Transverse colon (tissue), 4 donors: ENCODE data around the gene BUD13. TPM values are rescaled to one million over a fixed set of nuclear protein-coding genes. Genes with fewer than 3 reads are reported as not detected.
A peak's percentile ranks its signal among the peaks of the same experiment; 100 is the strongest.

Experiments
- DNase-seq: peaks from one replicate; pipeline ENCODE4 v3.0.0-alpha.2; 2019
- H3K27ac ChIP-seq, 4 donors: fragments of 200-600 bp; sonication (generic); 2 replicates each; pipeline ENCODE4 v1.5.1; 2016 to 2018; ENCODE audit warnings: inconsistent platforms in 4 of 4
- H3K27me3 ChIP-seq: fragments of 200-600 bp; sonication (generic); 2 replicates; pipeline ENCODE4 v1.5.1; 2017; ENCODE audit warnings: inconsistent platforms
- H3K36me3 ChIP-seq, 4 donors: fragments of 200-600 bp; sonication (generic); 2 replicates each; pipeline ENCODE4 v1.5.1; 2017 to 2019; ENCODE audit warnings: inconsistent platforms in 4 of 4
- H3K4me1 ChIP-seq, 4 donors: fragments of 200-600 bp; sonication (generic); 2 replicates each; pipeline ENCODE4 v1.5.1; 2017 to 2020; ENCODE audit warnings: inconsistent platforms in 4 of 4
- H3K4me3 ChIP-seq, 4 donors: fragments of 200-600 bp; sonication (generic); 1 replicate in 1 of 4; 2 replicates in 3 of 4; pipeline versions ENCODE4 v1.5.1 to v1.6.1; 2017 to 2019; ENCODE audit warnings: inconsistent platforms in 4 of 4
- H3K9me3 ChIP-seq, 2 donors: fragments of 200-600 bp; sonication (generic); 2 replicates each; pipeline ENCODE4 v1.5.1; 2017 to 2019; ENCODE audit warnings: inconsistent platforms in 2 of 2
- EP300 ChIP-seq: sonication (generic); formaldehyde crosslinking; IDR thresholded peaks from one replicate; pipeline ENCODE4 v1.6.1; 2017; ENCODE audit warnings: antibody characterized with exemption, low read depth
- POLR2A ChIP-seq: fragments of 450-650 bp; IDR thresholded peaks from one replicate; pipeline ENCODE4 v1.6.1; 2016; ENCODE audit warnings: antibody characterized with exemption, mild to moderate bottlenecking, moderate library complexity
- POLR2AphosphoS5 ChIP-seq, 3 donors: sonication (generic); formaldehyde crosslinking; IDR thresholded peaks; one replicate each; pipeline ENCODE4 v1.6.1; 2016; ENCODE audit warnings: antibody characterized with exemption in 3 of 3
- WGBS, 2 donors: methylation state at CpG; one replicate each; pipeline ENCODE4 v1.1.5; 2018; ENCODE audit warnings: low coverage in 1 of 2; 5-methylcytosine and 5-hydroxymethylcytosine counted together
- in situ Hi-C, 4 donors: fragments of 200-750 bp; cut with MboI; loops; one replicate each; pipeline versions ENCODE4 v1.15.0 to v1.15.1; 2017; ENCODE audit warnings: low sequenced_read_pairs in 3 of 4, low pct_ligation_motif_present in 1 of 4, low pct_unique_long_range_greater_than_20kb in 1 of 4
- intact Hi-C: fragments of 100-400 bp; cut with DNase I; formaldehyde crosslinking; loops from one replicate; pipeline ENCODE4 v1.15.1; 2023; ENCODE audit warnings: low total_unique reads
- total RNA-seq, 4 donors: library from RNA; depleted of rRNA; stranded (reverse); fragments of >200 nt; gene quantifications; one replicate each; pipeline ENCODE4 v1.1.0, GENCODE V29; 2016
- TF ChIP-seq, protein P1 (sequence below), 5 experiments: fragments of 200-600 bp in 3 of 5; fragments of 450-650 bp in 2 of 5; sonication (generic) in 3 of 5; IDR thresholded peaks; 1 replicate in 2 of 5; 2 replicates in 3 of 5; pipeline ENCODE4 v1.5.1; 2016 to 2017; ENCODE audit warnings: antibody characterized with exemption in 5 of 5, inconsistent platforms in 3 of 5, mild to moderate bottlenecking in 2 of 5, moderate library complexity in 1 of 5

Gene BUD13
- total RNA-seq, 4 donors from 2014 or later: 6.7 to 21.9 (median 14.0) TPM

DNA sequence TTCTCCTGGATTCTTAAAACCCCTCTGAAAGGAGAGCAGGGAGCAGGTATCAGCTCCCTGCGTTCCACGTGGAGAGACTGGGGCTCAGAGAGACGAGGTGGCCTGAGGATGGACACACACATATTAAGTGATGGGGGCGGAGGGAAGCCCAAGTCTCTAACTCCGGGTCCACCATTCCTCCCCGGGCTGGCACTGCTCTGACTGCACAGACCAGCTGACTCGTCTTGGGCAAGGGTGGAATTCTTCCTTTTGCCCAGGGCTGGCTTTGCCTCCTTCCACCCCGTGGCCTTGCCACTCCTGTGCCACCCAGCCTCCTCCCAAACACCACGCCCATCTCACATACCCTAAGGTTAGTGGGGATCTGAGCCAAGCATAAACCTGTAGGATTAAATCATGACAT, 65.0 kb downstream of the BUD13 start:
- no peak for TF ChIP-seq EP300
- TF ChIP-seq, protein P1, sequence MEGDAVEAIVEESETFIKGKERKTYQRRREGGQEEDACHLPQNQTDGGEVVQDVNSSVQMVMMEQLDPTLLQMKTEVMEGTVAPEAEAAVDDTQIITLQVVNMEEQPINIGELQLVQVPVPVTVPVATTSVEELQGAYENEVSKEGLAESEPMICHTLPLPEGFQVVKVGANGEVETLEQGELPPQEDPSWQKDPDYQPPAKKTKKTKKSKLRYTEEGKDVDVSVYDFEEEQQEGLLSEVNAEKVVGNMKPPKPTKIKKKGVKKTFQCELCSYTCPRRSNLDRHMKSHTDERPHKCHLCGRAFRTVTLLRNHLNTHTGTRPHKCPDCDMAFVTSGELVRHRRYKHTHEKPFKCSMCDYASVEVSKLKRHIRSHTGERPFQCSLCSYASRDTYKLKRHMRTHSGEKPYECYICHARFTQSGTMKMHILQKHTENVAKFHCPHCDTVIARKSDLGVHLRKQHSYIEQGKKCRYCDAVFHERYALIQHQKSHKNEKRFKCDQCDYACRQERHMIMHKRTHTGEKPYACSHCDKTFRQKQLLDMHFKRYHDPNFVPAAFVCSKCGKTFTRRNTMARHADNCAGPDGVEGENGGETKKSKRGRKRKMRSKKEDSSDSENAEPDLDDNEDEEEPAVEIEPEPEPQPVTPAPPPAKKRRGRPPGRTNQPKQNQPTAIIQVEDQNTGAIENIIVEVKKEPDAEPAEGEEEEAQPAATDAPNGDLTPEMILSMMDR (IDR thresholded peaks at IDR 0.05): no peak
- no peak for TF ChIP-seq POLR2A
- TF ChIP-seq POLR2AphosphoS5 (IDR thresholded peaks at IDR 0.05): no peak
- Histone ChIP-seq H3K4me3 (peak overlapping the region in 2 of 4 donors; percentile 13 to 24), H3K4me1 (peaks cover 0 to 10% (median 6%) of the 10 kb centered on the region in 4 donors), H3K27me3 (peaks cover 10% of the 10 kb centered on the region), H3K27ac (peak overlapping the region in 1 of 4 donors; percentile 26), H3K36me3 (no peaks in the 10 kb centered on the region), H3K9me3 (no peaks in the 10 kb centered on the region)
- in situ Hi-C loops (no loop called here), intact Hi-C loops (no loop called here)
- peak; percentile 46 for DNase-seq
- 45% methylated on average over 9 of the region's 9 CpGs; no CpG with 5 or more reads in 1 of the 2 donors for WGBS, 2 donors

DNA sequence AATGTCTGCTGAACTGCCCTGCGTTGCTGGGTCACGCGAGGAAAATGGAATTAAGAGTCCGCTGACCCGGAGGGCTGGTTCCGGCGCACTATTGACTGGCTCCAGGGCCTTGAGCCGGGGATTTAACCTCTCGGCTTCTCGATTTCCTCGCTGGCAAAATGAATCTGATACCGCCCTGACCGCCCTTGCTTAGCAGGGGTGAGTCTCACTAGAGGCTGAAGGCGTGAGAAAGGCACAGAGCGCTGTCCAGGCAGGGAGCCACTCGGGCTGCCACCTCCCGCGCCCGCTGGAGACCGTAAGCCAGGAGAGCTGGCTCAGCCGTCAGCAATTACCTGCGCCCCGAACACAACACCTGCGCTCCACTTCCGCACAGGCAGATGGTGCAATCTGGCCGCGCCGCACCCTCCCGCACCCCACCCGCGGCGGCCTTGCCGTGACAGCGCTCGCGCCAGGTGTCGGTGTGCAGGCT, 65.6 kb downstream of the BUD13 start:
- in situ Hi-C loops: no loop called here
- no peaks in the 10 kb centered on the region for H3K9me3 ChIP-seq
- peak; percentile 75 for DNase-seq

DNA sequence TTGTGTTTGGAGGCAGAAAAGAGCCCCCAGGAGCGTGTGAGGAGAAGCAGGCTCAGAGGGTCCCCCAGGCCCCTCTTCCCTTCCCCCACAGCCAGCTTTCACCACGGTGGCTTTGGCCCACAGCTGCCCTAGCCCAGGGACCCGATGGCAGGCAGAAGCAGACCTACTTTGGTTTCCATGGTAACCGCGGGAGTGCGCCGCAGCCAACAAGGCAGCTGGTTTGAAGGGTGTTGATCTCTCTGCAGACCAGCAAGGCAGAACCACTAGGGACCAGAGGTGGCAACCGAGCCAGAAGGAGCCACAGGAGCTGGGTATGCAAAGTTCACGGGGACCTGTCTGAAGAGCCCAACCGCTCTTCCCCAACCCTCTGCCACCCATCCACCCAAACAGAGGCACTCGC, 69.4 kb downstream of the BUD13 start:
- H3K4me1 ChIP-seq: peaks cover 0 to 10% (median 6%) of the 10 kb centered on the region in 4 donors
- no peak for DNase-seq
- no peak overlapping the region for H3K27ac ChIP-seq
- WGBS, 2 donors: 42% methylated on average over 11 of the region's 11 CpGs; no CpG with 5 or more reads in 1 of the 2 donors
- in situ Hi-C loops (no loop called here), intact Hi-C loops (no loop called here)
- peaks cover 5% of the 10 kb centered on the region for H3K27me3 ChIP-seq
- H3K9me3 ChIP-seq: no peaks in the 10 kb centered on the region
- no peak for TF ChIP-seq POLR2A
- no peak for TF ChIP-seq EP300
- no peak for TF ChIP-seq POLR2AphosphoS5 (IDR thresholded peaks at IDR 0.05)
- TF ChIP-seq, protein P1 (IDR thresholded peaks at IDR 0.05): no peak
- H3K36me3 ChIP-seq: no peaks in the 10 kb centered on the region
- no peak overlapping the region for H3K4me3 ChIP-seq

More for the DNA sequence above, 65.6 kb downstream of the BUD13 start:
- peaks cover 10% of the 10 kb centered on the region for H3K27me3 ChIP-seq
- TF ChIP-seq POLR2AphosphoS5 (IDR thresholded peaks at IDR 0.05) (peak in 1 of 3 donors; percentile 44), POLR2A (peak; percentile 30), EP300 (no peak)
- TF ChIP-seq, protein P1 (IDR thresholded peaks at IDR 0.05): no peak
- WGBS, 2 donors: 25% methylated on average over 32 of the region's 37 CpGs; no CpG with 5 or more reads in 1 of the 2 donors
- H3K36me3 ChIP-seq: no peaks in the 10 kb centered on the region
- peak overlapping the region in 1 of 4 donors; percentile 26 for H3K27ac ChIP-seq
- intact Hi-C loops: no loop called here
- peak overlapping the region in 2 of 4 donors; percentile 13 to 24 for H3K4me3 ChIP-seq
- peaks cover 0 to 10% (median 6%) of the 10 kb centered on the region in 4 donors for H3K4me1 ChIP-seq

DNA sequence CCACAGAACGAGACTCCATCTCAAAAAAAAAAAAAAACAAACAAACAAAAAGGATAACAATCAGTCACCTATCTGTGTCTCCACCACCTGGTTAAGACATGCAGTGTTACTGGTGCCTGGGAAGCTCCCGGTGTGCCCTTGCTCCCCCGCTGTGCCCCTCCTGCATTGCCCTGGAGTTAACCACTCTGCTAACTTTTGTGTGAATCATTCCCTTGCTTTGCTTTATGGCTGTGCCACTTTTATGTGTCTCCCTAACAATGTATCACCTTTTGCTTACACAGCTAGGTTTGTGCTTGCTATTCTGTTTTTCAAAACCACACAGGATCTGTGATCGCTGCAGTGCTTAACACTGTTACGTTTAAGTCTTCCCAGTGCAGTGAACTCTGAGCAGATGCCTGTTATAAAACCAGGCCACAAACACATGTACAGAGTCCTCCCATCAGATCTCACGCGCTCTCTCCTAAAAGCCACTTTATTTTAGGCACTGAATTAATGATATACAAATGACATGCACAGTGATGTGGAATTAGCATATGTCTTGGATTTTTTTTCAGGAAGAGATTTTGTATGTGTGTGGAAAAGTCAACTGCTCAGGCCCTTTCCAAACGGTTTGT, 69.9 kb downstream of the BUD13 start:
- intact Hi-C loops: no loop called here
- TF ChIP-seq, protein P1 (IDR thresholded peaks at IDR 0.05): no peak
- TF ChIP-seq POLR2AphosphoS5 (IDR thresholded peaks at IDR 0.05) (no peak), EP300 (no peak), POLR2A (no peak)
- Histone ChIP-seq H3K4me3 (no peak overlapping the region), H3K36me3 (no peaks in the 10 kb centered on the region), H3K27me3 (peaks cover 7% of the 10 kb centered on the region), H3K9me3 (no peaks in the 10 kb centered on the region), H3K27ac (no peak overlapping the region), H3K4me1 (peaks cover 0 to 10% (median 6%) of the 10 kb centered on the region in 4 donors)
- in situ Hi-C loops: no loop called here
- no peak for DNase-seq
- 38 to 56% methylated on average over 2 to 8 of the region's 8 CpGs for WGBS, 2 donors
